PC-9 (cell line): ENCODE results near the gene ANKRD33. TPM values are rescaled to one million over a fixed set of nuclear protein-coding genes. Genes with fewer than 3 reads are reported as not detected.

Experiments used
- BruUV-seq: library from RNA; stranded (reverse); fragments of 400-500 nt; replicated peaks from 2 replicates; lab custom pipeline; 2021; lab: Mats Ljungman, UMichigan
- CTCF ChIA-PET: fragments of 300-600 bp; sonication (Branson Sonifier 250); formaldehyde crosslinking; loops from one replicate; lab custom pipeline; 2022; ENCODE audit warnings: antibody characterized with exemption; lab: Charles Lee
- POLR2A ChIA-PET: fragments of 300-600 bp; sonication (Branson Sonifier 250); formaldehyde crosslinking; loops from one replicate; lab custom pipeline; 2022; ENCODE audit warnings: antibody characterized with exemption; ENCODE audit not compliant: unreplicated experiment; lab: Charles Lee
- DNase-seq, 2 experiments: peaks; one replicate each; pipeline versions ENCODE4 v3.0.0 to v3.0.0-alpha.2; 2015 to 2022; ENCODE audit warnings: mixed read lengths in 1 of 2
- H2AFZ ChIP-seq: fragments of 200-600 bp; sonication (generic); 2 replicates; pipeline ENCODE4 v1.8.1; 2017; ENCODE audit warnings: antibody characterized with exemption
- H3F3A ChIP-seq: fragments of 200-600 bp; sonication (generic); 2 replicates; pipeline ENCODE4 v1.8.1; 2017; ENCODE audit warnings: antibody characterized with exemption, mild to moderate bottlenecking, low read depth; ENCODE audit not compliant: insufficient read depth
- H3K27ac ChIP-seq: fragments of 200-600 bp; sonication (generic); 2 replicates; pipeline ENCODE4 v1.6.1; 2016; ENCODE audit warnings: mixed run types
- H3K27me3 ChIP-seq: fragments of 200-600 bp; sonication (generic); 2 replicates; pipeline ENCODE4 v1.6.1; 2016; ENCODE audit warnings: low read depth, mixed run types; ENCODE audit not compliant: insufficient read depth
- H3K36me3 ChIP-seq: fragments of 200-600 bp; sonication (generic); 2 replicates; pipeline ENCODE4 v1.6.1; 2016; ENCODE audit warnings: low read depth, mixed run types
- H3K4me1 ChIP-seq: fragments of 200-600 bp; sonication (generic); replicated peaks from 2 replicates; pipeline ENCODE4 v1.6.1; 2016; ENCODE audit warnings: mixed run types; ENCODE audit not compliant: insufficient read depth
- H3K4me2 ChIP-seq: fragments of 200-600 bp; sonication (generic); 2 replicates; pipeline ENCODE4 v1.6.1; 2017; ENCODE audit warnings: mixed run types
- H3K4me3 ChIP-seq: fragments of 200-600 bp; sonication (generic); 2 replicates; pipeline ENCODE4 v1.6.1; 2016; ENCODE audit warnings: mixed run types
- H3K79me2 ChIP-seq: fragments of 200-600 bp; sonication (generic); 2 replicates; pipeline ENCODE4 v1.6.1; 2017; ENCODE audit warnings: low read depth, mixed run types
- H3K9me2 ChIP-seq: fragments of 200-600 bp; sonication (generic); 2 replicates; pipeline ENCODE4 v1.8.1; 2017; ENCODE audit warnings: mild to moderate bottlenecking; ENCODE audit not compliant: insufficient read depth
- H3K9me3 ChIP-seq: fragments of 200-600 bp; sonication (generic); 2 replicates; pipeline ENCODE4 v1.8.1; 2016; ENCODE audit warnings: low read depth; ENCODE audit not compliant: insufficient read depth
- H4K20me1 ChIP-seq: fragments of 200-600 bp; sonication (generic); 2 replicates; pipeline ENCODE4 v1.8.1; 2017; ENCODE audit not compliant: insufficient read depth
- EZH2 ChIP-seq: fragments of 200-600 bp; sonication (generic); IDR thresholded peaks from 2 replicates; pipeline ENCODE4 v1.8.0; 2017; ENCODE audit warnings: antibody characterized with exemption, low read depth
- intact Hi-C: fragments of 100-400 bp; cut with micrococcal nuclease; formaldehyde crosslinking; loops from one replicate; pipeline ENCODE4 v1.10.0; 2022; ENCODE audit not compliant: unreplicated experiment
- total RNA-seq: library from RNA; stranded (reverse); gene quantifications from 2 replicates; pipeline ENCODE4 v1.2.3, GENCODE V29; 2021
- TF ChIP-seq, protein P1 (sequence below): fragments of 200-600 bp; sonication (generic); conservative IDR thresholded peaks from 2 replicates; pipeline ENCODE4 v1.6.1; 2017; ENCODE audit warnings: mixed run types, antibody characterized with exemption, mild to moderate bottlenecking, moderate library complexity

Gene ANKRD33
- total RNA-seq, 1 experiment from 2014 or later = not detected

DNA sequence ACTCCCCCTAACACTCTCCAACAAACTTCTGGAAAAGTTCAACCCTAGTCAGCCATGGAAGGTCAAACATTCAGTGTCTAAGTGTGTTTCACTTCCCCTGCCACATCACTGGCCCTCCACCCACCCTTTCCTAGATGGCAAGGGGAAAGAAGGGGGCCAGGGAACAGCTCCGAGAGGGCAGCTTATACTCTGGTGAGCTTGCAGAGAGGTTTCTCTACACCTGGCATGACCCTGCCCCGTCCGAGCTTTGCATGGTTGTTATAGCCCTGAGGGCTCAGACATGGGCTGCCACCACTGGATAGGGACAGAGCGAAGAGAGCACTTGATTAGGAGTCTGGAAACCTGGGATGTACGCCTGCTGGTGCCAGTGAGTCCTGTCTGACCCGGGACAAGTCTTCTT is 23.4 kb downstream of the ANKRD33 start:
- intact Hi-C loops = no loop called here
- no peak for DNase-seq
- Histone ChIP-seq H3K4me3 (no peak overlapping the region), H3K27ac (no peak overlapping the region), H3K4me1 (no peaks in the 10 kb centered on the region), H2AFZ (no peak overlapping the region), H3K9me2 (no peaks in the 10 kb centered on the region), H3K9me3 (no peaks in the 10 kb centered on the region), H3K27me3 (peaks cover 51% of the 10 kb centered on the region), H3K36me3 (no peaks in the 10 kb centered on the region), H3K79me2 (no peaks in the 10 kb centered on the region), H3K4me2 (no peak overlapping the region), H4K20me1 (no peaks in the 10 kb centered on the region), H3F3A (no peaks in the 10 kb centered on the region)
- CTCF ChIA-PET = no interaction called here
- POLR2A ChIA-PET = no interaction called here
- BruUV-seq = no TSS peak
- TF ChIP-seq, protein P1, sequence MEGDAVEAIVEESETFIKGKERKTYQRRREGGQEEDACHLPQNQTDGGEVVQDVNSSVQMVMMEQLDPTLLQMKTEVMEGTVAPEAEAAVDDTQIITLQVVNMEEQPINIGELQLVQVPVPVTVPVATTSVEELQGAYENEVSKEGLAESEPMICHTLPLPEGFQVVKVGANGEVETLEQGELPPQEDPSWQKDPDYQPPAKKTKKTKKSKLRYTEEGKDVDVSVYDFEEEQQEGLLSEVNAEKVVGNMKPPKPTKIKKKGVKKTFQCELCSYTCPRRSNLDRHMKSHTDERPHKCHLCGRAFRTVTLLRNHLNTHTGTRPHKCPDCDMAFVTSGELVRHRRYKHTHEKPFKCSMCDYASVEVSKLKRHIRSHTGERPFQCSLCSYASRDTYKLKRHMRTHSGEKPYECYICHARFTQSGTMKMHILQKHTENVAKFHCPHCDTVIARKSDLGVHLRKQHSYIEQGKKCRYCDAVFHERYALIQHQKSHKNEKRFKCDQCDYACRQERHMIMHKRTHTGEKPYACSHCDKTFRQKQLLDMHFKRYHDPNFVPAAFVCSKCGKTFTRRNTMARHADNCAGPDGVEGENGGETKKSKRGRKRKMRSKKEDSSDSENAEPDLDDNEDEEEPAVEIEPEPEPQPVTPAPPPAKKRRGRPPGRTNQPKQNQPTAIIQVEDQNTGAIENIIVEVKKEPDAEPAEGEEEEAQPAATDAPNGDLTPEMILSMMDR = no peak
- TF ChIP-seq EZH2 = no peak

DNA sequence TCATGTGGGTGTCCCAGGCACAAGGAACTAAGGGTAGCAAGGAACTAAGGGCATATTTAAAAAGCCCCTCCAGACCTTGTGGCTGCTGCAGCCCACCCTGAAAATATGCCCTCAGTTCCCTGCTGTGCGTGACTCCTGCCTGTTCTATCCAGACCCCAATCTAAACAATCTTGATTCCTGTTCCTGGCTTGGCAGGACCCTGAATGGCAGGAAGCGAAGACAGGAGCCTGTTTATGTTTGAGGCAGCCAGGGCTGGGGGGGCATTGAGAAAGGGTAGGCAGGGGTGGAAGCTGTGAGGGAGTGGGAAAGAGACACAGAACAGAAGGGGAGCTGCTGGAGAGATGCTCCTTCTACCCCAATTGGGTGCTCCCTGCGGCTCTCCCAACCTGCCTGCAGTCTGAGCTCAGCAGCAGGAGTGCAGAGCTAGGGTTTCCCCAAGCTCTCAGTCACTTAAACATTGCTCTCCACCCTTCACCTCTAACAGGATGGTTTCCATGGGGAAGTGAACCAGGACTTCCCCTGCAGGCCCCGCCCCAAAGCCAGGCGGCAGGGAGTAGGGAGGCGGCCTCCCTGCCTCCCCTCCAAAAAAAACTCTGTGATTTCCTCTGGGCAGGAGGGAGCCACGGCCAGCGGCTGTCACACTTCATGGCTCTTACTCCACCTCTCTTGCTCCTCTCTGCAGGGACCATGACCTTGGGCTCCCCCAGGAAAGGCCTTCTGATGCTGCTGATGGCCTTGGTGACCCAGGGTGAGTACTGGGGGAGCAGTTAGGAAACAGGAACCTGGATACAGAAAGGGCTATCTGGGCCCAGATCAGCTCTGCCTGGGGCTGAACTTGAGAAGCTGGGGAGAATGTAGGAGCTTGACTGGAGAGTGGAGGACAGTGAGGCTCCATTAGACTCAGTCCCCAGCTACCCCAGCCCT is 24.1 kb downstream of the ANKRD33 start:
- no peaks in the 10 kb centered on the region for H3K36me3 ChIP-seq
- no peak overlapping the region for H3K4me3 ChIP-seq
- peaks cover 47% of the 10 kb centered on the region for H3K27me3 ChIP-seq
- POLR2A ChIA-PET = no interaction called here
- H3K9me3 ChIP-seq = no peaks in the 10 kb centered on the region
- H2AFZ ChIP-seq = no peak overlapping the region
- no peaks in the 10 kb centered on the region for H4K20me1 ChIP-seq
- no peak overlapping the region for H3K4me2 ChIP-seq
- no peaks in the 10 kb centered on the region for H3K9me2 ChIP-seq
- intact Hi-C loops = no loop called here
- no peak for TF ChIP-seq EZH2
- TF ChIP-seq, protein P1 = no peak
- CTCF ChIA-PET = interaction anchor here (0.6 kb wide), 1 partner anchor 111 kb away, joined by 10 read pairs; no protein-coding TSS in a partner anchor
- H3K79me2 ChIP-seq = no peaks in the 10 kb centered on the region
- BruUV-seq = no TSS peak
- no peak for DNase-seq
- H3K27ac ChIP-seq = no peak overlapping the region
- H3F3A ChIP-seq = no peaks in the 10 kb centered on the region
- H3K4me1 ChIP-seq = no peaks in the 10 kb centered on the region

DNA sequence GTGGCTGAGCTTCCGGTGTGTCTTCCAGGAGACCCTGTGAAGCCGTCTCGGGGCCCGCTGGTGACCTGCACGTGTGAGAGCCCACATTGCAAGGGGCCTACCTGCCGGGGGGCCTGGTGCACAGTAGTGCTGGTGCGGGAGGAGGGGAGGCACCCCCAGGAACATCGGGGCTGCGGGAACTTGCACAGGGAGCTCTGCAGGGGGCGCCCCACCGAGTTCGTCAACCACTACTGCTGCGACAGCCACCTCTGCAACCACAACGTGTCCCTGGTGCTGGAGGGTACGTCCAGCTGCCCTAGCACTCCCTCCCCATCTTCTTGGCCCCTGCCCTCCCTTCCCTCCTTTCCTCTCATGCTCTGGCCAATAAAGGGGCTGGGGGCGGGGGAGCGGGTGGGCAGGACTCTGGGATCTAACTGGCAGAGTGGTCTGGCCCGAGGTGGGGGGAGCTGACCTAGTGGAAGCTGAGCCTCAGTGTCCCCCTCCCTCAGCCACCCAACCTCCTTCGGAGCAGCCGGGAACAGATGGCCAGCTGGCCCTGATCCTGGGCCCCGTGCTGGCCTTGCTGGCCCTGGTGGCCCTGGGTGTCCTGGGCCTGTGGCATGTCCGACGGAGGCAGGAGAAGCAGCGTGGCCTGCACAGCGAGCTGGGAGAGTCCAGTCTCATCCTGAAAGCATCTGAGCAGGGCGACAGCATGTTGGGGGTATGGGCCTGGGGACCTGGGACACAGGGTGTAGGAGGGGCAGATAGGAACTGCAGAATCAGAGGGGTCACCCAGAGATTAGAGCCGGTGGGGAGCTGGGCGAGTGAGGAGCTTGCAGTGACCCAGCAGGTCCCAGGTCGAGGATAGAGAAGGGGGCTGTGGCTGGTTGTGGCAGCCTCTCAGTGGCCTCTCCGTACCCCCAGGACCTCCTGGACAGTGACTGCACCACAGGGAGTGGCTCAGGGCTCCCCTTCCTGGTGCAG is 25.4 kb downstream of the ANKRD33 start:
- BruUV-seq = no TSS peak
- Histone ChIP-seq H3K9me3 (no peaks in the 10 kb centered on the region), H3K36me3 (no peaks in the 10 kb centered on the region), H3K4me1 (no peaks in the 10 kb centered on the region), H3K4me2 (no peak overlapping the region), H3K9me2 (no peaks in the 10 kb centered on the region), H3K27ac (no peak overlapping the region), H2AFZ (no peak overlapping the region), H3K27me3 (peaks cover 38% of the 10 kb centered on the region), H3K79me2 (no peaks in the 10 kb centered on the region), H3K4me3 (no peak overlapping the region), H3F3A (no peaks in the 10 kb centered on the region), H4K20me1 (no peaks in the 10 kb centered on the region)
- TF ChIP-seq, protein P1 = no peak
- no peak for TF ChIP-seq EZH2
- POLR2A ChIA-PET = interaction anchor here (0.6 kb wide), 1 partner anchor 1752 kb away, joined by 8 read pairs; no protein-coding TSS in a partner anchor
- DNase-seq = no peak
- CTCF ChIA-PET = interaction anchor here (0.6 kb wide), 1 partner anchor 110 kb away, joined by 10 read pairs; no protein-coding TSS in a partner anchor
- intact Hi-C loops = no loop called here
